Non-pigmented ciliary epithelial cell (primary cell): ENCODE data around the gene HACD2.
"Not testable (repeated sequence)": the region's sequence is repeated elsewhere in the genome, so short reads cannot be mapped to it uniquely, and the experiment has no call there.

ENCODE experiments used
- DNase-seq: peaks from one replicate; pipeline ENCODE4 v3.0.0-alpha.2; 2010; ENCODE audit warnings: low read depth

HACD2 gene

DNA sequence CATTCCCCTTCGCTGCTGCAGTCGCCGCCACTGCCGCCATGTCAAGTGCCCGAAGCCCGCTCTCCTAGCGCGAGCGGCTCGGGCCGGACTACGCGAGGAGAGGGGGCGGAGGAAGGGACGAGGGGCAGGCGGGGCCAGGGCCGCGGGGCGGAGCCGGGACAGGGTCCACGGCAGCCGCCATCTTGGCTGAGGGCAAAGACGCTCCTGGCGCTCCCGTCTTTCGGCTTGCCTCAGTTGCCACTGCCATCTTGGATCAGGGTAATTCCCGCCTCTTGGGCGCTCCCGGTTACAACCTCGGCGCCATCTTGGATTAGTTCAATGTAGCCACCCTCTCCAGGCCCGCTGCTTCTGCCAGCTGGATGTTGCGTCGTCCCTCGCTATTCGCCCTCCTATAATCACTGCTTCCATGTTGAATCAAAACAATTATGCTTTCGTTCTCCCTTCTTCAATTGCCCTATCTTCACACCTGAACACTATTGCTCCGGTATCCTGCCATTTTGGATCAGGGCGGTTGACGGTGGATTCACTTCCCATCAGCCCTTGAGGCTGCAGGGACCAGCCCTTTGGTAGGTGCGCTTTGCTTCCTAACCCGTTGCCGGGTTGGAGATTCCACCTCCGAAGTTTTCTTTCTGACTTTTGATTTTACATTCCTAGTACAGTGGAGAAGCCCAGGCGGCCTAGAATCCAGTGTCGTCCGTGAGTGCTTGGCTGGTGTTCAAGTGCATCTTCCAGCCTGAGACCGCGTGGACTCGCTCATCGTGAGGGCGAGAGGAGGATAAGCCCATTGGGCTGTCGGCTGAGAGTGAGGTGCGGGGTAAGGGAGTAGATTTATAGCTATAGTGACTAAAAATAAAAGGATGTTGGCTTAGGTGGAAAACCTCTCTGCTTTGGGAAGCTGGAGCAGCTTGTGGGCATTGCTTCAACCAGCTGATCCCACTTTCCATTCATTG is at the start of gene HACD2:
Gene HACD2, minus strand, starts transcription at position 66 of the 950 bp plus-strand sequence. Its CDS starts 26 bp downstream, at position 40.
- peak; percentile 86 for DNase-seq

DNA sequence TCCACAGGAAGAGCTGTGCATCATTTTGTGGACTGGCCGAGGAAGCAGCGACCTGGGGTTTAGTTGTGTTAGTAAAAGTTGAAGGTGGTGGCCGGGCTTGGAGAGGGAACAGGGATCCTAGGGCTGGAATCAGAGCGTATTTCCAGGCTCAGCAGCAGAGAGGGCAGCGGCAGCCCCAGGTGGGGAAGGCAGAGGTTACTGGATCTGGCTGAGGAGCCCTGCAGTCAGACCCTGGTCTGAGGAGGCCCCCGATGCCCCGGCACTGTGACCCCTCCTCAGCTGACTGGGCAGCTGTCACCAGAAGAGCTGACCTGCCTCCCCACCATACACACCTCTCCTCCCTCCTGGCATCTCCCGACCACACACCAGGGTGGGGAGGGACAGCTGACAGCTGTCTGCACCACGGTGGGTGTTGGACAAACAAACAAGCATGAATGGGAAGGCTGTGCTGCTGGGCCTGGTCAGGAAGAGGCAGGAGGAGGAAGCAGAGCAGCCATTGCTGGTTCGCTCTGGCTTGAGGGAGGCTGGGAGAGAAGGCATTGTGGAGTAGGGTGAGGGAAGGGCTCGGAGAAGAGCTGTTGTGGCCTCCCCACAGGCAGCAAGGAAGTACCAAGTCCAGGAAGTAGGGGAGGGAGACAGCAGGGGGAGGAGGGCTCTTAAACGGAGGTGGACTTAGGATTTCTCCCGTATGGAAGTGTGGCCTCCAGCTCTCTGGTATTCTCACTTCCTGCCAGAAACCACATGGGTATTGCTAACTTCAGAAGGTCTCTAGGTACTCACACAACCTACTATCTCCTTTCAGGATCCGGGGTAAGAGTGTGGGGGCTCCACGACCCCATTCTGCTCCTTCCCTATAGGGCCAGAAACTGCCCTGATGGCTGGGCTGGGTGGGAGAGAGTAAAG is 49.5 kb upstream of the HACD2 start:
- no peak for DNase-seq

DNA sequence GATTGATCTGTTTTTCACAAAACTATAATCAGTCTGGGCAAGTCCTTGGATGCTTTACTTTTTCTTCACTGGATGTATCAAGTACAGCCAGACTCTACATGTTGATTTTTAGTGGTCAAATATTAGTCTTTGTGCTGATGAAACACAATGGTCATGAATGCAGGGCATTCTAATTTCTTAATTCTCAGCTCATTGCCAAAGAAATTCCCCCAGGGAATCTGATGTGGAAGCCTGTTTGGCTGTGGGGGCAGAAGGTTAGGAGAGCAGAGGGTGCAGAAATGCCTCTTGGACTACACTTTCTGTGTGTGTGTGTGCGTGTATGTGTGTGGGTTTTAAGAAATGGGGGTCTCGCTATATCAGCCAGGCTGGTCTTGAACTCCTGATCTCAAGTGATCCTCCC is 48.7 kb upstream of the HACD2 start:
- DNase-seq = no peak

- no peak for DNase-seq
These were observed 47.4 kb upstream of the HACD2 start for GRCh38 chr3:123632161-123632655.

GRCh38 chr3:123629747-123630047 is 44.8 kb upstream of the HACD2 start:
- no peak for DNase-seq

- DNase-seq = no peak
These were observed 44.3 kb upstream of the HACD2 start for GRCh38 chr3:123628996-123629746.

DNA sequence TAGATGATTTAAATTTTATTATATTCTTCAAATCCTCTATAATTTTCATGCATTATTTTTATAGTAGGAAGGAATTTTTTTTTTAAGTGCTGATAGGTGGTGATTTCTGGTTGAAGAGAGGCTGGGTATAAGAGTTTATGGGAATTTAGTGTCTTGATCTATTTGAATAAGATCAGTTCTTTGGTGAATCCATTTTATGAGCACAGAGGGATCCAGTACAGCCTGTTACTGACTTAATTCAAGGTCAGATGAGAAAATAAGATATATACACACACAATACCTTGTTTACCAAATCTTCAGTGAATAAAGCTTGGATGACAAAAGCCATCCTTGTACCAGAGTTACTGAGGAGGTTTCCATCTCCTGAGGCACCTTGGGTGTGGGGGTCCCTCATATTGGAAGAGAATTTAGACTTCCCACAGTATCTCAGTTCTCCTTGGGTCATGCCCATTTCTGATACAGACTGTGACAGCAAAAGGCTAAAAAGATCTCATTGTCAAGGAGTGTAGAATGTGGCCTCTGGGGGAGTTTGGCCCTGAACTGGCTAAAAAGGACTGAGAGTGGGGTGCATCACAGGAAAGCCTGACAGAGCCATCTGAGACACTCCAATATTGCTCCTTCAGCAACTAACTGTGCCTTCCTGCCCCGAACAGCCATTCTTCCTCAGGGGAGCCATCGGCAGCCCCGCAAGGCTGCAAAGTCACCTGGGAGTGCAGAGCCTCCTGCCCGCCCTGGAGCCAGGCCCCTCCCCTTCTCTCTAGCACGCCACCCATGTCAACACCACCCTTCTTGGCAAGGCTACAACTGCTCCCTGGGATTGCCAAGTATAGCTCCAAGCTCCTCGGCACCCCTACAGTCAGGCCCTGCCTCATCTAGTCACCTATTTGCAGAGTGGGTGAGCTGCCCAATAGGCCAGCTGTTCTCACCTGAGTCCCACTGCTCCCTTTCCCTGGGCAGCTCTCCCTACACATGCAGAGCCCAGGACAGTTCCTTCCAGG is 43.1 kb upstream of the HACD2 start:
- DNase-seq = no peak

- DNase-seq = no peak
These were observed 42.0 kb upstream of the HACD2 start for GRCh38 chr3:123626881-123627280.

DNA sequence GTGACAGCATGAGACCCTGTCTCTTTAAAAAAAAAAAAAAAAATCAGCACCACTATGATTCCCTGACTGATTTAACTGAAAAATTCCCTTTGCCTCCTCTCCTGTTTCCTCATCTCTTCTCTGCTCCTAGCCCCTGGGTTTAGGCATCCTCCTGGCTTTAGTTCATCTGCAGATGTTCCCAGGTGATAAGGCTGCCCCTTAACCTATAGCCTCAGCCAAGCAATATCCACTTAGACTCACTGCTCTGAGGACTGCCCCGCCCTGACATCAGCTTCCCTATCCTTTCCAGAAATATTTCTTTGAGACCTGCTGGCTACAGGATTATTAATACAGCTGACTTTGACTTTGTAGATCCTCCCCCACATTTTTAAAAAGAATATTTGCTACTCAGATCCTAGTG is 39.4 kb upstream of the HACD2 start:
- no peak for DNase-seq

DNA sequence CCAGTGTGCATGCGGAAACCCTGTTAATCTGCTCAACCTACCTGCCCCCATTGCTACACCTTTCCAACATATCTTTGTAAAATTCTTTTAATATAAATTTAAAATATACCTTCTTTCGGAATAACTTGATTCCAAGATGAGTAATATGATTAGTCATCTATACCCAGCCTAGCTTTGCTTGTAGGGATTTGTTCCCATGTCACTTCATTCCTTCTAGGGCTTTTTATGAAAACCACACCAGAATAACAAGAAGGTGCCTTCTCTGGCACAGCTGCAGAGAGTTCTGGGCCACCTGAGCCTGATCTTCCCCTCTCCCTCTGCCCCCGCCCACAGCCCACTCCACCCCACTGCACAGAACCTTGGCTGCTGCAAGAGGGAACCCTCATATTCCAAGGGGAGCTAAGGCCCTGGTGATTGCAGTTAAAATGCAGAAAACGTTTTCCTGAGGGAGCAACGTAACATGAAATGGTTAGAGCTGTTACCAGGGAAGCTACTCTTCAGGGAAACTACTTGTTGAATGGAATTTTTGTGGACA is 38.6 kb upstream of the HACD2 start:
- DNase-seq = no peak

GRCh38 chr3:123622766-123623165 is 37.9 kb upstream of the HACD2 start:
- DNase-seq = no peak

DNA sequence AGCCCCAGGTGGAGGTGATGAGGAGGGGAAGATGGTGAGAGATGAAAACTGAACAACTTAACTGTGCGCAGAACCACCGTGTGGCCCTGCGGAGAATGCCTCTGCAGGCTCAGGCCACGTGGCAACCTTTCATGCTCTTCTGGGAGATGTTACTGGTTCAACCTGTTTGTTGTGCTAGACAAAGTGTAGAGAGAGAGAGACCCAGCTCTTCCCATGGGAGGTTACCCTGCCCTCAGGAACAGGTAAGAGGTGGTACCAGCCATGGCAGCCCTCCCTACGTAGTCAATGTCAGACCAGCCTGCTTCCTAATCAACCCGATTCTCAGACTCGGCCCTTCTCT is 37.0 kb upstream of the HACD2 start:
- no peak for DNase-seq

DNA sequence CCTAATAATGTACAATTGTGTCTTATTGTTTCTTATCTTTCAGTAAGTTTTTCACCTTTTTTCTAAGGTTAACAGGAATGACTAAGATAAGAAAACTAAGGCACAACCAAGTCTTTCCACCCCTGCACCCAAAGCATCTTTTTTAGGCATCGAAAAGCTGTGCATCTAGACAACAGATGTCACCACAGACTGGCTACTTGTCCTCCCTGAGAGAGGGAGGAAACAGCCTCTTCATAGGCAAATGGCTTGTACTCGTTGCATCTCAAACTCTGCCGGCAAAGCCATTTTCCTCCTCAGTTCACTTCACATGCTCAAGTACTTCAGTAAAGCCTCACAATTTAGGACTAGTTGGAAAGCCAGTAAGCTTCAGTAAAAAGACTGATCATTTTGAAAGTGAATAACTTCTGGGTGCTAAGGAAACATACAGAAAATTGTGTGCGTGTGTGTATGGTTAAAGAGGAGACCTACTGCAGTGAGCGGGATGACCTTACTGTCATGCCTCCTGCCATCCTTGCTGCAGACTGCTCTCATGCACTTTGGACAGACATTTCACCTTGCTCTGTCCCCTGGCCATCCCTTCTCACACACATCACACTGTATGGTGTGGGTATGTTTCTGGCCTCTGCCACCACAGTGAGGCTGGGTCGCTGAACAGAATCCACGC is 36.5 kb upstream of the HACD2 start:
- DNase-seq = no peak

DNA sequence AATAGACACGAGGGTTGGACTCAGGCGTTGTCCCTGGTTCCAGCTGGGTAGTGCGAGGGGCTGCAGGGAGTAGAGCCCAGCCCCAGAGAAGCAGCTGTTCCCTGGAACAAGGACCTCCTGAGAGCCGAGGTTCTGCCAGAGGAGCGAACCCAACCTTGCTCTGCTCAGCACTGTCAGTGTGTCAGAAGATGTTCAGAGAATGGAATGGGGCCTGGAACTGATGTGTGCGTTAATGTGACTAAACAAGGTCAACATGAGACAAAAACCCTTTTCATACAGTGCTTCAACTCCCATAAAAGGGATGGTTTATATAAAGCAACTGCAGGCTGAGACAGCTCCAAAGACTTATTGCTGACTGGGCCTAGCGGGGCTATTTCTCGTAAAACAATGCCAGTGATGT is 35.5 kb upstream of the HACD2 start:
- DNase-seq = no peak

- no peak for DNase-seq
These were observed 34.1 kb upstream of the HACD2 start for GRCh38 chr3:123618768-123619484.

GRCh38 chr3:123618076-123618708 is 33.3 kb upstream of the HACD2 start:
- DNase-seq = no peak

- no peak for DNase-seq
These were observed 31.7 kb upstream of the HACD2 start for GRCh38 chr3:123616593-123616992.

DNA sequence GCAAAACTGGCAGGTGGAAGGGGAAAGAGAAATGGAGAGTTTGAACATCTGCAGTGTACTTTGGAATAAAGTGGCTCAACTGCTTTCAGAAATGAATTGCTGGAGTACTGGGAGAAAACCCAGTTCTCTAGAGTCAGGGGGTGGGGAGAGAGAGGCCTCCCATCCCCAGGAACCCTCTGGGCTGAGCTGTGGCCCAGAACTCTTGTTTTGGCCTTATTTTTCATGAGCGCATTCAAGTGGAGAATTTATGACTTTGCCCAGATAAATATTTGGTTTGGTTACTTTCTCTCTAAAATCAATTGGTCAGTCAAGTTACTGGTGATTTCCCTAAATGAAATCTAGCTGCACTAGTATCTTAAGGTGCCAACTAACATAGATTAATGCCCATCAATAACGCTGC is 28.7 kb upstream of the HACD2 start:
- DNase-seq = no peak

DNA sequence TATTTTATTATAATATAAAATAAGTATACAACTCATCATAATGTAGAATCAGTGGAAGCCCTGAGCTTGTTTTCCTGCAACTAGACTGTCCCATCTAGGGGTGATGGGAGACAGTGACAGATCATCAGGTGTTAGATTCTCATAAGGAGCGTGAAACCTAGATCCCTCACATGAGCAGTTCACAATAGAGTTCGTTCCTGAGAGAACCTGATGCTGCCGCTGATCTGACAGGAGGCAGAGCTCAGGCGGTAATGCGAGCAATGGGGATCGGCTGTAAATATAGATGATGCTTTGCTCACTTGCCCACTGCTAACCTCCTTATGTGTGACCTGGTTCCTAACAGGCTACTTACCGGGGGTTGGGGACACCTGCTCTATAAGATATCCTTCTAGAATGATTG is 26.8 kb upstream of the HACD2 start:
- not testable (repeated sequence) for DNase-seq
